Astrocyte of the spinal cord (primary cell): Measurements from ENCODE around the gene ARHGEF1.

Experiments
- DNase-seq: peaks from one replicate; pipeline ENCODE4 v3.0.0; 2011; ENCODE audit warnings: low read depth, low spot score
- H3K4me3 ChIP-seq: 2 replicates; pipeline ENCODE4 v1.5.1; 2011; ENCODE audit warnings: low read depth, mild to moderate bottlenecking, low read length, moderate library complexity
- CTCF ChIP-seq: IDR thresholded peaks from 2 replicates; pipeline ENCODE4 v1.5.1; 2012; ENCODE audit warnings: low read depth, mild to moderate bottlenecking, low read length, inconsistent platforms
- in situ Hi-C: cut with HindIII; loops from 2 replicates; pipeline ENCODE4 v1.10.0; 2017; ENCODE audit warnings: low sequenced_read_pairs

Gene ARHGEF1

GRCh38 chr19:41951686-41952172 is 68.7 kb downstream of the ARHGEF1 start:
- H3K4me3 ChIP-seq: no peak overlapping the region
- DNase-seq: peak; percentile 63
- in situ Hi-C loops: no loop called here
- peak; percentile 99 for TF ChIP-seq CTCF

- TF ChIP-seq CTCF: no peak
- in situ Hi-C loops: no loop called here
- no peak overlapping the region for H3K4me3 ChIP-seq
- no peak for DNase-seq
These were observed 72.5 kb downstream of the ARHGEF1 start for GRCh38 chr19:41955521-41955920.

GRCh38 chr19:41956621-41957020 is 73.6 kb downstream of the ARHGEF1 start:
- TF ChIP-seq CTCF: no peak
- DNase-seq: no peak
- in situ Hi-C loops: no loop called here
- H3K4me3 ChIP-seq: no peak overlapping the region
